CD4-positive, alpha-beta T cell treated with Interleukin-21 for 1 hour (primary cell): ENCODE data around the gene ZNF132.

Source experiments
- DNase-seq: peaks from one replicate; pipeline ENCODE4 v3.0.0-alpha.2; 2020

The ZNF132 gene

DNA sequence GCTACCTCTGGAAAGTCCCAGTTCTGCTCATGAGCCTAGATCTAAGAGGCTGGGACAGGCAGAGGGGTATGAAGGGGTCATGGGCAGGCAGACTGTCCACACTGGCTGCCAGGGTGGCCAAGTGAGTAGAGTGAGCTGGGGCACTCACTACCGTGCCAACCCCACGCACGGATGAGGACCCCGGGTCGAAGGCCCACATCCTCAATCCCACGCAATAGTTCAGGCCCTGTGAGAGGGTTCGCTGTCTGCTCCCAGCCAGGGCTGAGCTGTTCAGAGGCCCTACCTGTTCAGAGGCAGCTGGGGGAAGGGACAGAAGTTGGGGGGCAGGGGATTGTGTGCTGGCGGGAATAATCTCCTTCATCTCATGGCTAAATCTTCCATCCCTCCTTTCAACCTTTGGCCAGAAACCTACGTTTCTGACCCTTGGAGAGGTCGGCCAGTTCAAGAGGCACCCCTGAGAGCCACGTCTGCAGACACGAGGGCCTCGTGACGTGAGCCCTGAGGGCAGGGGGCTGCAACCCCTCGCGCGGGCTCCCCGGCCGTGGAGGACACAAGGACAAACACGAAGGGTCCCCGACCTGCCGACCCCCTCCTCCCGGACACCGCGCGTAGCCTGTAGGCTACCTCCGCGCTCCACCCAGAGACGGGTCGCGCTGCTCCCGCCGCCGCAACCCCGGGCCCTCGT lies 53.9 kb downstream of the ZNF132 start:
- no peak for DNase-seq

DNA sequence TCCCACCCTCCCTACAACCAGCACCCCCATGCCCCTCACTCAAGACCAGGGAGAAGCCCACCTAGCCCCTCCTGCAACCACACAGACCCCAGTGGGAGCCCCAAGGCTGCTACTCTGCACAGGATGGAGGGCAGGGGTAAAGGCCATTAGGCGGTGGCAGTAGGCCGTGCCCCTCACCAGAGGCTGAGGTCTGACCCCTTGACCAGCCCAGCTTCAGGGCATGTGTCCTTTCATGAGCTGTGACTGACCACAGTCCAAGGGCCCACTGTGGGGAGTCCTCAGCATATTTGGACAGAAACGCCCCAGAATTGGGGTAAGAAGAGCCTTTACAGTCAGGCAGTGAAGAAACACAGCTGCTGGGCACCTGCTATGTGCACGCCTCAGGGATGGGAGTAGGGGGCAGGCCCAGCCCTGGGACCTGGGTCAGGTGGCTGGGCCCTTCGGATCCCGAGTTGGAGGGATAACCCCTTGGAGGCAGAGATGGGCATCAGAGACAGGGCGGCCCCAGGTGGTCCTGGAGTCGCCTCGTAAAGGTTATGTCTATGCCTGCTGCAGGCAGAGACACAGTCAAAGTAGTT lies 54.6 kb downstream of the ZNF132 start:
- DNase-seq = no peak

DNA sequence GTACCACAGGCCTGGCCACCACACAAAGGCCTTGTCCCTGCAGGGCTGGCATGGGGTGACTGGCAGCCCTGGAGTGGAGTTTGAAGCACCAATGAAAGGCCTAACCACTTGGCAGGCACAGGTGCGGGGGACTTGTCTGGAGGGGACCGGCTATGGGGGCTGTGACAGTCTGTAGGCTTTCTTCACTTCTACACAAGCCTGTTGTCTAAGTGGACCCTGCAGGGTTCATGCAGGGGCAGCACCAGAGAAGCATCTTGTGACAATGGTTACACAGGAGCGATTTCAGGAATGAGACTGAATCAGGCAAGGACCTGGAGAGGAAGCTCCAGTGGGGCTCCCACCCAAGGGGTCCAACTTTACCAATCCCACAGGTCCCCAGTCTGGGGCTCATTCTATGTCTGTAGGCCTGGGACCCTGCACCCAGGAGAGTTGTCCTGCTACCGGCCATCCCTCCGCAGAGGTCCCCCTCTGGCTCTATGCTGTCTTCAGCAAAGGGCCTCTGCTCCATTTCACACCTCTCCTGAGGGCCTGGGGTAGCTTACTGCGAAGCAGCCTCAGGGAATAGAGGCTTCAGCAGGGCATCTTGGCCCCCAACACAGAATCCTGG lies 56.9 kb downstream of the ZNF132 start:
- no peak for DNase-seq
